GM12878 (cell line): ENCODE data around the gene RPL26. TPM values are rescaled to one million over a fixed set of nuclear protein-coding genes. Genes with fewer than 3 reads are reported as not detected.

Source experiments
- ATAC-seq: fragments of 200-7000 bp; cut with Tn5 transposase; 3 replicates; pipeline ENCODE4 v1.9.1; 2020; ENCODE audit warnings: mild to moderate bottlenecking, moderate library complexity
- BruUV-seq: library from RNA; stranded (reverse); fragments of 400-500 nt; replicated peaks from 2 replicates; lab custom pipeline; 2021; lab: Mats Ljungman, UMichigan
- CTCF ChIA-PET: fragments of 300-600 bp; sonication (Branson Sonifier 250); formaldehyde crosslinking; extraction: SDS; loops from one replicate; lab custom pipeline; 2021; ENCODE audit warnings: inconsistent platforms; lab: Yijun Ruan, JAX
- POLR2A ChIA-PET: fragments of 350-600 bp; formaldehyde crosslinking; extraction: SDS; loops from one replicate; lab custom pipeline; 2021; ENCODE audit warnings: inconsistent platforms; lab: Charles Lee
- RAD21 ChIA-PET: fragments of 300-600 bp; sonication (Branson Sonifier 250); formaldehyde crosslinking; loops from one replicate; lab custom pipeline; 2023; ENCODE audit warnings: antibody characterized with exemption; ENCODE audit not compliant: unreplicated experiment; lab: Charles Lee
- SMC1A ChIA-PET: fragments of 300-600 bp; sonication (Branson Sonifier 250); formaldehyde crosslinking; loops from one replicate; lab custom pipeline; 2023; ENCODE audit not compliant: unreplicated experiment, uncharacterized antibody; lab: Charles Lee
- DNase-seq: peaks from one replicate; pipeline ENCODE4 v3.0.0-alpha.2; 2011; ENCODE audit warnings: low read depth, low spot score
- FAIRE-seq: peaks from 3 replicates; lab custom pipeline; 2011; peaks lifted over from hg19 to GRCh38; lab: Jason Lieb, UNC
- H2AFZ ChIP-seq: 2 replicates; pipeline ENCODE4 v1.6.0; 2011; ENCODE audit warnings: low read depth, low read length, control low read depth; ENCODE audit not compliant: control insufficient read depth
- H3K27ac ChIP-seq: 2 replicates; pipeline ENCODE4 v1.5.1; 2011; ENCODE audit warnings: control low read depth; ENCODE audit not compliant: control insufficient read depth, insufficient read depth
- H3K27me3 ChIP-seq, 2 experiments: replicated peaks in 1 of 2; 2 replicates each; pipeline versions ENCODE4 v1.6.0 to v1.6.1; 2011; ENCODE audit warnings: low read length in 1 of 2; ENCODE audit not compliant: control insufficient read depth in 2 of 2, insufficient read depth in 2 of 2
- H3K36me3 ChIP-seq, 2 experiments: 2 replicates each; pipeline ENCODE4 v1.5.1; 2011; ENCODE audit warnings: low read length in 1 of 2; ENCODE audit not compliant: control insufficient read depth in 2 of 2, insufficient read depth in 2 of 2
- H3K4me1 ChIP-seq: 2 replicates; pipeline ENCODE4 v1.6.1; 2011; ENCODE audit warnings: mild to moderate bottlenecking, low read length, moderate library complexity, mixed read lengths; ENCODE audit not compliant: control insufficient read depth, insufficient read depth
- H3K4me2 ChIP-seq: 2 replicates; pipeline ENCODE4 v1.6.0; 2011; ENCODE audit warnings: control low read depth; ENCODE audit not compliant: control insufficient read depth, insufficient read depth
- H3K4me3 ChIP-seq: fragments of 200-600 bp; sonication (generic); 2 replicates; pipeline ENCODE4 v1.5.1; 2016
- H3K79me2 ChIP-seq: 2 replicates; pipeline ENCODE4 v1.6.0; 2011; ENCODE audit warnings: low read length; ENCODE audit not compliant: control insufficient read depth, insufficient read depth
- H3K9ac ChIP-seq: 2 replicates; pipeline ENCODE4 v1.8.0; 2011; ENCODE audit warnings: low read length, control low read depth, mixed read lengths; ENCODE audit not compliant: control insufficient read depth, insufficient read depth
- H3K9me3 ChIP-seq: replicated peaks from 3 replicates; pipeline ENCODE4 v1.5.1; 2011; ENCODE audit warnings: mild to moderate bottlenecking, low read length; ENCODE audit not compliant: control insufficient read depth, insufficient read depth
- H4K20me1 ChIP-seq: 2 replicates; pipeline ENCODE4 v1.6.0; 2011; ENCODE audit not compliant: control insufficient read depth, insufficient read depth
- BCLAF1 ChIP-seq: fragments of 450-650 bp; IDR thresholded peaks from 2 replicates; pipeline ENCODE4 v1.6.1; 2017; ENCODE audit warnings: antibody characterized with exemption, mild to moderate bottlenecking, moderate library complexity
- HDGF ChIP-seq: fragments of 450-650 bp; IDR thresholded peaks from 2 replicates; pipeline ENCODE4 v1.6.1; 2016; ENCODE audit warnings: antibody characterized with exemption
- WGBS: methylation state at CpG from one replicate; pipeline ENCODE4 v1.1.6; 2016; ENCODE audit warnings: low lambda C conversion rate; ENCODE audit not compliant: insufficient replicate concordance, insufficient coverage; ENCODE audit errors: missing lambda C conversion rate; 5-methylcytosine and 5-hydroxymethylcytosine counted together
- in situ Hi-C: fragments of 300-500 bp; cut with MboI; formaldehyde crosslinking; loops from 9 replicates; pipeline ENCODE4 v1.14.3; 2018; ENCODE audit warnings: mixed read lengths
- intact Hi-C: fragments of 100-400 bp; cut with micrococcal nuclease; formaldehyde crosslinking; loops from one replicate; pipeline ENCODE4 v1.14.2; 2022; ENCODE audit not compliant: unreplicated experiment
- polyA plus RNA-seq, 11 experiments: library from polyadenylated mRNA; depleted of rRNA in 4 of 11; unstranded in 6 of 11; stranded (reverse) in 5 of 11; fragments of >200 nt; fragmentation: Nextera tagmentation in 4 of 11; fragmentation: Illumina TruSeq in 1 of 11; extraction: Ambion mirVana in 4 of 11; extraction: Trizol in 1 of 11; gene quantifications; 1 replicate in 1 of 11; 2 replicates in 10 of 11; pipeline versions ENCODE4 v1.2.1 to v1.2.3, GENCODE V29; 2011 to 2016; ENCODE audit warnings: inconsistent platforms in 2 of 11, missing spikeins in 2 of 11, low read depth in 1 of 11
- total RNA-seq, 4 experiments: library from RNA; depleted of rRNA in 3 of 4; stranded (reverse); fragments of >200 nt in 3 of 4; fragmentation: Illumina TruSeq in 1 of 4; extraction: Trizol in 1 of 4; gene quantifications; 2 replicates each; pipeline versions ENCODE4 v1.2.1 to v1.2.3, GENCODE V29; 2013 to 2021

Gene RPL26
- total and polyA plus RNA-seq, 10 of the 15 experiments (the other 5 are each of a cell fraction or from before 2014, with no cell fraction given) = 1,451 to 9,244 (median 4,326) TPM

- DNase-seq = no peak
- Histone ChIP-seq H3K9ac (no peak overlapping the region), H2AFZ (no peak overlapping the region)
- in situ Hi-C loops = loop anchor here (5.0 to 10.0 kb wide), 2 partner anchors 335 to 603 kb away; no protein-coding TSS in a partner anchor
- TF ChIP-seq BCLAF1 = no peak
- TF ChIP-seq HDGF = no peak
- TF ChIP-seq, all 136 proteins: peak for 0
- Histone ChIP-seq H4K20me1 (no peaks in the 10 kb centered on the region), H3K79me2 (no peaks in the 10 kb centered on the region), H3K4me1 (no peaks in the 10 kb centered on the region), H3K4me3 (no peak overlapping the region), H3K27ac (no peak overlapping the region), H3K27me3 (peaks cover 0 to 4% of the 10 kb centered on the region in 2 experiments; a peak in 3 of 4 replicates), H3K36me3 (no peaks in the 10 kb centered on the region), H3K4me2 (no peak overlapping the region), H3K9me3 (no peaks in the 10 kb centered on the region)
- ChIA-PET SMC1A (interaction anchor here (2.0 kb wide), 1 partner anchor 334 kb away, joined by 6 read pairs; no protein-coding TSS in a partner anchor), RAD21 (interaction anchor here (1.0 kb wide), 1 partner anchor 374 kb away, joined by 3 read pairs; no protein-coding TSS in a partner anchor), POLR2A (no interaction called here), CTCF (interaction anchor here (3.2 to 3.3 kb wide), 2 partner anchors 335 to 374 kb away, joined by 22 to 67 read pairs; no protein-coding TSS in a partner anchor)
- WGBS = 38% methylated on average over 5 of the region's 5 CpGs
- FAIRE-seq (no peak), ATAC-seq (no peak)
- no TSS peak for BruUV-seq
- intact Hi-C loops = loop anchor here (10.0 kb wide), 1 partner anchor 483 kb away; no protein-coding TSS in a partner anchor
Observed at GRCh38 chr17:8412089-8412488, 29.1 kb upstream of the RPL26 start.
